Right lobe of liver (tissue), 4 donors: ENCODE results near the gene AXIN1.

Source experiments
- POLR2A ChIP-seq: fragments of 450-650 bp; IDR thresholded peaks from one replicate; pipeline ENCODE4 v1.6.1; 2017; ENCODE audit warnings: antibody characterized with exemption, mild to moderate bottlenecking
- TF ChIP-seq, protein P1 (sequence below), 4 donors: fragments of 200-600 bp in 3 of 4; fragments of 450-650 bp in 1 of 4; IDR thresholded peaks; one replicate each; pipeline versions ENCODE4 v1.5.1 to v1.8.0; 2016 to 2022; ENCODE audit warnings: antibody characterized with exemption in 4 of 4, mild to moderate bottlenecking in 2 of 4
- donor health status: DM: no; HTN: no; CAD: no.
- donor health status: DM: no; HTN: no; CAD: no.
- donor health status: DM: no; HTN: yes; CAD: no.

DNA sequence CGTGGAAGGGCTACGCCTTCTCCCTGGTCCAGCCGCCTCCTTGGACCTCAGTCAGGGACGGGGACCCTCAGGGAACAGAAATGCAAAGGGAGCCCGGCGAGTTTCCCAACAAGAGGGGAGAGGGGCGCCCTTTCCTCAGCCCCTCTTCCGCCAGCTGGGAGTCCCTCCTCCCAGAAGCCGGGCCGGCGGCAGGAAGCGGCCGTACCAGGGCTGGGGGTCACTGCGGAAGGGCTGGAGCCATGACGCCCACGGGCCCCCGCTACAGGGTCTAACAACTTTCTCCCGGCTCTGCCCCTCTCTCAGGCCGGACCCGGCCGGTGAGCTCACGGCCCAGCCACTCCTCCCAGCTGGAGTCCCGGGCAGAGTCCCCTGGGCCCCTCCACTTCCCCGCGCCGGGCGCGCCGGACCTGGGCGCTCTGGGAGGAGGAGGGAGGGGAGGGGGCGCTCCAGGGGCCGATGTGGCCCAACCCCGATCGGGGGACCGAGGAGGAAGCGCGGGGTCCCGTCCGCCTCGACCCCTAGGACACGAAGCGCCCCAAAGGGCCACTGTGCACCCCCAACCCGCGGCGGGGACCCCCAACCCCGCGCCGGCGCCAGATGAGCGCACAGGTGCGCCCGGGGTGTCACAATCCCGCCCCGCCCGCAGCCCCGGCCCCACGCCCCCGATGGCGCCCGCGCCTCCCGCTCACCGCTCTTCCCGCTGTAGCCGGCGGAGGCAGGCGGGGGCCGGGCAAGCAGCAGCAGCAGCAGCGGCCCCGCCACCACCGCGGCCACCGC, 28.7 kb upstream of the AXIN1 start:
- TF ChIP-seq, protein P1, sequence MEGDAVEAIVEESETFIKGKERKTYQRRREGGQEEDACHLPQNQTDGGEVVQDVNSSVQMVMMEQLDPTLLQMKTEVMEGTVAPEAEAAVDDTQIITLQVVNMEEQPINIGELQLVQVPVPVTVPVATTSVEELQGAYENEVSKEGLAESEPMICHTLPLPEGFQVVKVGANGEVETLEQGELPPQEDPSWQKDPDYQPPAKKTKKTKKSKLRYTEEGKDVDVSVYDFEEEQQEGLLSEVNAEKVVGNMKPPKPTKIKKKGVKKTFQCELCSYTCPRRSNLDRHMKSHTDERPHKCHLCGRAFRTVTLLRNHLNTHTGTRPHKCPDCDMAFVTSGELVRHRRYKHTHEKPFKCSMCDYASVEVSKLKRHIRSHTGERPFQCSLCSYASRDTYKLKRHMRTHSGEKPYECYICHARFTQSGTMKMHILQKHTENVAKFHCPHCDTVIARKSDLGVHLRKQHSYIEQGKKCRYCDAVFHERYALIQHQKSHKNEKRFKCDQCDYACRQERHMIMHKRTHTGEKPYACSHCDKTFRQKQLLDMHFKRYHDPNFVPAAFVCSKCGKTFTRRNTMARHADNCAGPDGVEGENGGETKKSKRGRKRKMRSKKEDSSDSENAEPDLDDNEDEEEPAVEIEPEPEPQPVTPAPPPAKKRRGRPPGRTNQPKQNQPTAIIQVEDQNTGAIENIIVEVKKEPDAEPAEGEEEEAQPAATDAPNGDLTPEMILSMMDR (IDR thresholded peaks at IDR 0.05): no peak
- no peak for TF ChIP-seq POLR2A
